Hepatocyte (in vitro differentiated cells): ENCODE results near the gene CYB561. TPM values are rescaled to one million over a fixed set of nuclear protein-coding genes. Genes with fewer than 3 reads are reported as not detected.
"Not testable (repeated sequence)": the region's sequence is repeated elsewhere in the genome, so short reads cannot be mapped to it uniquely, and the experiment has no call there.

Experiments
- DNase-seq: peaks from one replicate; pipeline ENCODE4 v3.0.0-alpha.2; 2016; ENCODE audit warnings: low spot score
- H2AFZ ChIP-seq: fragments of 200-600 bp; sonication (generic); 2 replicates; pipeline ENCODE4 v1.6.0; 2016; ENCODE audit warnings: antibody characterized with exemption, mild to moderate bottlenecking
- H3K27ac ChIP-seq: fragments of 200-600 bp; sonication (generic); 2 replicates; pipeline ENCODE4 v1.5.1; 2016; ENCODE audit warnings: mild to moderate bottlenecking
- H3K27me3 ChIP-seq: fragments of 200-600 bp; sonication (generic); 2 replicates; pipeline ENCODE4 v1.6.1; 2016
- H3K36me3 ChIP-seq: fragments of 200-600 bp; sonication (generic); replicated peaks from 2 replicates; pipeline ENCODE4 v1.5.1; 2016; ENCODE audit warnings: low read depth; ENCODE audit not compliant: insufficient read depth
- H3K4me1 ChIP-seq: fragments of 200-600 bp; sonication (generic); 2 replicates; pipeline ENCODE4 v1.5.1; 2016; ENCODE audit warnings: mild to moderate bottlenecking, moderate library complexity; ENCODE audit not compliant: insufficient read depth
- H3K4me2 ChIP-seq: fragments of 200-600 bp; sonication (generic); 2 replicates; pipeline ENCODE4 v1.6.0; 2016
- H3K4me3 ChIP-seq: fragments of 200-600 bp; sonication (generic); 2 replicates; pipeline ENCODE4 v1.5.1; 2016; ENCODE audit warnings: mild to moderate bottlenecking
- H3K79me2 ChIP-seq: fragments of 200-600 bp; sonication (generic); 2 replicates; pipeline ENCODE4 v1.6.0; 2017; ENCODE audit warnings: mild to moderate bottlenecking
- H3K9me2 ChIP-seq: fragments of 200-600 bp; sonication (generic); replicated peaks from 2 replicates; pipeline ENCODE4 v1.6.0; 2017; ENCODE audit warnings: mild to moderate bottlenecking; ENCODE audit not compliant: insufficient read depth
- H3K9me3 ChIP-seq: fragments of 200-600 bp; sonication (generic); 2 replicates; pipeline ENCODE4 v1.5.1; 2016; ENCODE audit warnings: low read depth, mild to moderate bottlenecking
- H4K20me1 ChIP-seq: fragments of 200-600 bp; sonication (generic); 2 replicates; pipeline ENCODE4 v1.6.0; 2016; ENCODE audit warnings: mild to moderate bottlenecking; ENCODE audit not compliant: insufficient read depth, poor library complexity, severe bottlenecking
- EZH2 ChIP-seq: fragments of 200-600 bp; sonication (generic); IDR thresholded peaks from 2 replicates; pipeline ENCODE4 v1.6.1; 2016; ENCODE audit warnings: antibody characterized with exemption, mild to moderate bottlenecking, borderline replicate concordance
- EZH2phosphoT487 ChIP-seq: fragments of 200-600 bp; sonication (generic); IDR thresholded peaks from one replicate; pipeline ENCODE4 v1.6.1; 2018; ENCODE audit warnings: antibody characterized with exemption, mild to moderate bottlenecking, low read depth, moderate library complexity; ENCODE audit not compliant: unreplicated experiment, severe bottlenecking
- WGBS: methylation state at CpG from one replicate; pipeline ENCODE4 v1.1.6; 2016; ENCODE audit warnings: low lambda C conversion rate; ENCODE audit errors: missing lambda C conversion rate; 5-methylcytosine and 5-hydroxymethylcytosine counted together
- polyA plus RNA-seq: library from polyadenylated mRNA; unstranded; fragments of >200 nt; fragmentation: Nextera tagmentation; extraction: Ambion mirVana; gene quantifications from 2 replicates; pipeline ENCODE4 v1.2.1, GENCODE V29; 2016
- total RNA-seq: library from RNA; depleted of rRNA; stranded (reverse); fragments of >200 nt; gene quantifications from 2 replicates; pipeline ENCODE4 v1.2.3, GENCODE V29; 2014
- TF ChIP-seq, protein P1 (sequence below): fragments of 200-600 bp; sonication (generic); IDR thresholded peaks from 2 replicates; pipeline ENCODE4 v1.5.1; 2016; ENCODE audit warnings: antibody characterized with exemption, mild to moderate bottlenecking; ENCODE audit not compliant: poor library complexity

Gene CYB561
- total and polyA plus RNA-seq, 2 experiments from 2014 or later = 12.9 to 20.2 TPM

DNA sequence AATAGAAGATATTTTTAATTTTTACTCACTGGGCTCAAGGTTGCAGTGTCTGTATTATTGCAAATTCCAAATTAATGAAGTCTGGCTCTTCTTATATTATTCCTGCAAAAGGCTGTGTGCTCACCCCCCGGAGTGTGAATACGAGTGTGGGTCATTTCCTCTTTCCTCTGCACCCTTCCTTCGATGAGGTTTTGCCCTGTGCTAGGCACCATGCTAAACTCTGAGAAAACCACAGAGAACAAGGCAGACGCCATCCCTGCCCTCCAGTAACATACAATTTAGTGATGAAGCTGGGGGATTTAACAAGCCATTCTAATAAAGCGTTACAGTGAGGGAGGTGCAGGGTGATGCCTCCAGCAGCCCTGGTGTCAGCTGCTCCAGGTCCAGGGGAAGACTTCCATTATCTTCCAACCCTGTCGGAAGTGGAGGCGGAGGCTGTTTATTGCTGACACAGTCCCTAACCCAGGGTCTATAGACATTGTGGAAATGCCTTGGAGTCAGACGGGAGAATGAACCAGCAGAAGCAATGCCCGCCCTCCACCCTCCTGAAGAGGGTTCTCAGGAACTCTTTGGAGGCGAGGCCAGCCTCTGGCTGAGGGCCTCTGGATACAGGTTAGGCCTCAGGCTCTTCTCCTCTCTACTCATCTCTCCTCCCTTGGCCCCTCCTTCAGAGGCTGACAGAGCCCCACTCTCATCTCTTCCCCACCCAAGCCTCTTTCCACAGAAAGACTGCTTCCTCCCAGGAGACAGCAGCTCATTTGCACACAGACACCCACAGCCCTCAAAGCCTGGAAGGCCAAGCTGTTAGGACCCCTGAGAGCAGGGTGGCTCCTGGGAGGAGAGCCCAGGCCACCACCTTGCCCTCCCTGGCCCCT, 28.7 kb upstream of the CYB561 start:
- no peak for DNase-seq
- H3K9me3 ChIP-seq = no peaks in the 10 kb centered on the region
- H3K36me3 ChIP-seq = no peaks in the 10 kb centered on the region
- peaks cover 17% of the 10 kb centered on the region for H3K4me1 ChIP-seq
- no peaks in the 10 kb centered on the region for H4K20me1 ChIP-seq
- peaks cover 14% of the 10 kb centered on the region for H3K27me3 ChIP-seq
- H3K4me2 ChIP-seq = no peak overlapping the region
- H3K79me2 ChIP-seq = no peaks in the 10 kb centered on the region
- 78% methylated on average over 10 of the region's 10 CpGs for WGBS
- H3K9me2 ChIP-seq = no peaks in the 10 kb centered on the region
- H3K27ac ChIP-seq = no peak overlapping the region
- TF ChIP-seq EZH2 = no peak
- TF ChIP-seq, protein P1, sequence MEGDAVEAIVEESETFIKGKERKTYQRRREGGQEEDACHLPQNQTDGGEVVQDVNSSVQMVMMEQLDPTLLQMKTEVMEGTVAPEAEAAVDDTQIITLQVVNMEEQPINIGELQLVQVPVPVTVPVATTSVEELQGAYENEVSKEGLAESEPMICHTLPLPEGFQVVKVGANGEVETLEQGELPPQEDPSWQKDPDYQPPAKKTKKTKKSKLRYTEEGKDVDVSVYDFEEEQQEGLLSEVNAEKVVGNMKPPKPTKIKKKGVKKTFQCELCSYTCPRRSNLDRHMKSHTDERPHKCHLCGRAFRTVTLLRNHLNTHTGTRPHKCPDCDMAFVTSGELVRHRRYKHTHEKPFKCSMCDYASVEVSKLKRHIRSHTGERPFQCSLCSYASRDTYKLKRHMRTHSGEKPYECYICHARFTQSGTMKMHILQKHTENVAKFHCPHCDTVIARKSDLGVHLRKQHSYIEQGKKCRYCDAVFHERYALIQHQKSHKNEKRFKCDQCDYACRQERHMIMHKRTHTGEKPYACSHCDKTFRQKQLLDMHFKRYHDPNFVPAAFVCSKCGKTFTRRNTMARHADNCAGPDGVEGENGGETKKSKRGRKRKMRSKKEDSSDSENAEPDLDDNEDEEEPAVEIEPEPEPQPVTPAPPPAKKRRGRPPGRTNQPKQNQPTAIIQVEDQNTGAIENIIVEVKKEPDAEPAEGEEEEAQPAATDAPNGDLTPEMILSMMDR = no peak
- TF ChIP-seq EZH2phosphoT487 = no peak
- H2AFZ ChIP-seq = no peak overlapping the region
- no peak overlapping the region for H3K4me3 ChIP-seq

DNA sequence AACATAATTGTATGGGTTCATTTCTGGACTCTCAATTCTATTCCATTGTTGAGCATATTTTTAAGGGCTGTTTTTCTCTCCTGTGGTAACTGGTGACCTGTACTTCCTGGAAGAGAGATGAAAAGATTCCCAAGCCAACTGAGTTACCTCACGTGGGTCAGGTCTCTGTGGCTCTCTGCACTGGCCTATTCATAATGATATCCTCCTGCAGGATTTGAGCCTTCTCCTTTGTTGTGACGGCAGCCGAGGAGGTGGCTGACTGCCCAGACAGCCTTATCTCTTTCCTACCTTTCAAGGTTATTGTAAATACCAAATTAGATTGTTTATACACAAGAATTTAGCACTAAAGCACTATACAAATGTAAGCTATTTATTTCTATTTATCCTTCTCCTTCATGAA, 28.1 kb upstream of the CYB561 start:
- TF ChIP-seq EZH2phosphoT487 (no peak), EZH2 (no peak)
- TF ChIP-seq, protein P1 = no peak
- no peak for DNase-seq
- WGBS = 31% methylated on average over 3 of the region's 3 CpGs

DNA sequence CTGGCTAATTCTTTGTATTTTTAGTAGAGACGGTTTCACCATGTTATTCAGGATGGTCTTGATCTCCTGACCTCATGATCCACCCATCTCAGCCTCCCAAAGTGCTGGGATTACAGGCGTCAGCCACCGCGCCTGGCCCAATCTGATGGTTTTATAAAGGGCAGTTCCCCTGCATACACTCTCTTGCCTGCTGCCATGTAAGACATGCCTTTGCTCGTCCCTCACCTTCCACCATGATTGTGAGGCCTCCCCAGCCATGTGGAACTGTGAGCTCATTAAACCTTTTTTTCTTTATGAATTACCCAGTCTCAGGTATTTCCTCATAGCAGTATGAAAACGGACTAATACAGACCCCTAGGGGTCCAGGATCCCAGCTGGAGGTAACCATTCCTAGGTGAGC, 22.0 kb upstream of the CYB561 start:
- not testable (repeated sequence) for H2AFZ ChIP-seq, H3K4me3 ChIP-seq, H3K9me3 ChIP-seq, H4K20me1 ChIP-seq, H3K4me1 ChIP-seq, H3K36me3 ChIP-seq, H3K4me2 ChIP-seq, DNase-seq, H3K79me2 ChIP-seq, H3K27ac ChIP-seq, H3K9me2 ChIP-seq, H3K27me3 ChIP-seq
- 93% methylated on average over 6 of the region's 6 CpGs for WGBS

More for the DNA sequence above, 28.1 kb upstream of the CYB561 start:
- Histone ChIP-seq H3K4me2 (no peak overlapping the region), H3K27ac (no peak overlapping the region), H3K4me1 (peaks cover 17% of the 10 kb centered on the region), H3K79me2 (no peaks in the 10 kb centered on the region), H2AFZ (no peak overlapping the region), H3K36me3 (no peaks in the 10 kb centered on the region), H3K9me3 (no peaks in the 10 kb centered on the region), H4K20me1 (no peaks in the 10 kb centered on the region), H3K4me3 (no peak overlapping the region), H3K27me3 (peaks cover 14% of the 10 kb centered on the region), H3K9me2 (no peaks in the 10 kb centered on the region)

DNA sequence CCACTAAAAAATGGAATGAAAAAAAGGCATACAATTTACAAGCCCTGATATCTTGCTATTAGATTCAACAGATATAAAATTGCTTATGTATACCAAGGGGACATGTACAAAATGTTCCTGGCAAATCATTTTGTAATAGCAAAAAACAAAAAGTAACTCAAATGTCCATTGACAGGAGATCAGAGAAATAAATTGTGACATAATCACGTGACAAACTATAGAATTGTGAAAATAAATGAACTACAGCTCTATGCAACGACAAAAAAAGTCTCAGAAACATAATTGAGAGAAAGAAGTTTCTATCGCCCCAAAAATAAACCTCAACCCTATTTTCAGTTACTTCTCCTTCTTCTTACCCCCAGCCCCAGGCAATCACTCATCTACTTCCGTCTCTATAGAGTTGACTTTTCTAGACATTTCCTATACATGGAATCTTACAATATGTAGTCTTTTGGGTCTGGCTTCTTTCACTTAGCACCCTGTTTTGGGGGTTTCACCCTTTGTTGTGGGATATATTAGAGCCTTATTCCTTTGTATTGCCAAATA, 18.7 kb upstream of the CYB561 start:
- no peaks in the 10 kb centered on the region for H3K4me1 ChIP-seq
- WGBS = 90% methylated on average over 4 of the region's 4 CpGs
- TF ChIP-seq, protein P1 = no peak
- TF ChIP-seq EZH2 = no peak
- TF ChIP-seq EZH2phosphoT487 = no peak
- H3K36me3 ChIP-seq = no peaks in the 10 kb centered on the region
- H3K79me2 ChIP-seq = no peaks in the 10 kb centered on the region
- H3K4me3 ChIP-seq = no peak overlapping the region
- no peak overlapping the region for H3K4me2 ChIP-seq
- H4K20me1 ChIP-seq = no peaks in the 10 kb centered on the region
- DNase-seq = no peak
- no peaks in the 10 kb centered on the region for H3K27me3 ChIP-seq
- H3K9me3 ChIP-seq = no peaks in the 10 kb centered on the region
- no peak overlapping the region for H2AFZ ChIP-seq
- no peak overlapping the region for H3K27ac ChIP-seq
- H3K9me2 ChIP-seq = no peaks in the 10 kb centered on the region
